Subcutaneous adipose tissue (tissue), 4 donors: ENCODE measurements around the gene MID1. TPM values are rescaled to one million over a fixed set of nuclear protein-coding genes. Genes with fewer than 3 reads are reported as not detected.

Source experiments
- CTCF ChIP-seq: fragments of 450-650 bp; IDR thresholded peaks from one replicate; pipeline ENCODE4 v1.5.1; 2016; ENCODE audit warnings: low read depth, mild to moderate bottlenecking, control low read depth, antibody characterized with exemption, moderate library complexity
- total RNA-seq, 4 donors: library from RNA; depleted of rRNA; stranded (reverse); fragments of >200 nt; gene quantifications; one replicate each; pipeline ENCODE4 v1.1.0, GENCODE V29; 2016

MID1 gene
- total RNA-seq, 4 donors from 2014 or later = 5.9 to 11.1 (median 8.6) TPM

- no peak for TF ChIP-seq CTCF
Observed at GRCh38 chrX:10531927-10532326, 88.5 kb downstream of the MID1 start.

GRCh38 chrX:10529344-10529743 lies 91.0 kb downstream of the MID1 start:
- TF ChIP-seq CTCF = no peak

GRCh38 chrX:10526451-10526850 lies 93.9 kb downstream of the MID1 start:
- no peak for TF ChIP-seq CTCF

- TF ChIP-seq CTCF = no peak
Observed at GRCh38 chrX:10525381-10526120, 94.8 kb downstream of the MID1 start.

GRCh38 chrX:10524578-10524977 lies 95.8 kb downstream of the MID1 start:
- TF ChIP-seq CTCF = no peak

GRCh38 chrX:10519761-10520160 lies 100.6 kb downstream of the MID1 start:
- TF ChIP-seq CTCF = no peak

GRCh38 chrX:10519278-10519677 lies 101.1 kb downstream of the MID1 start:
- no peak for TF ChIP-seq CTCF
